Measurements from ENCODE around the gene PARD6B.
A peak's percentile ranks its signal among the peaks of the same experiment; 100 is the strongest.
"Not testable (repeated sequence)": the region's sequence is repeated elsewhere in the genome, so short reads cannot be mapped to it uniquely, and the experiment has no call there.

The PARD6B gene

DNA sequence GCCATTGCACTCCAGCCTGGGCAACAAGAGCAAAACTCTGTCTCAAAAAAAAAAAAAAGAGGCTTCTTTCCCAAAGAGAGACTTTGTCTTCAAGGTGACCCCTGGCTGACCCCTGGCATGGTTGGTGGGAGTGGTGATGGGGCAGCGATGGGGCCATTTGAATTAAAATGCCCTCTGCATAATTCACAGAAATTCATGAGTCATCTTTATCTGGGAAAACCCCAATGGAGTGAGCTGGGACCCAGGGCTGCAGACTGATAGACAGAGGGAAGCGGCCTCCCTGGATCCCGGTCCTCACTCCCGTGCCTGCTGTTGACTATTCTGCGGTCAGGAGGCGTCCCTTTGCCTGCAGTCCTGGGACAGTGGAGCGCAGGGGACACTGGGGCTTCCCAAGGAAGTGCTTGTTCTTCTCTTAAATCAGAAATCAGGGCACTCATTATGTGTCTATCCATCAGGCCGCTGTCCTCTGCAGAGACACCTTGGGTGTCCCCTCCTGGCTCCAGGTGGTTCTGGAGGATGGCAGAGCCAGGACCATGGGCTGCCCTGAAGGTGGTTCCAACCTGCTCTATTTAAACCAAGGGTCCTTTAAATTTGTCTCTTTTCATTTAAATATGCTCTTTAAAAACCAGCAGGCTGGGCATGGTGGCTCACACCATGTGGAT lies 40.2 kb downstream of the PARD6B start:
- DNase-seq (ENCODE audit: low read depth in 2 of 3, low spot score in 2 of 3), result not testable (repeated sequence)

DNA sequence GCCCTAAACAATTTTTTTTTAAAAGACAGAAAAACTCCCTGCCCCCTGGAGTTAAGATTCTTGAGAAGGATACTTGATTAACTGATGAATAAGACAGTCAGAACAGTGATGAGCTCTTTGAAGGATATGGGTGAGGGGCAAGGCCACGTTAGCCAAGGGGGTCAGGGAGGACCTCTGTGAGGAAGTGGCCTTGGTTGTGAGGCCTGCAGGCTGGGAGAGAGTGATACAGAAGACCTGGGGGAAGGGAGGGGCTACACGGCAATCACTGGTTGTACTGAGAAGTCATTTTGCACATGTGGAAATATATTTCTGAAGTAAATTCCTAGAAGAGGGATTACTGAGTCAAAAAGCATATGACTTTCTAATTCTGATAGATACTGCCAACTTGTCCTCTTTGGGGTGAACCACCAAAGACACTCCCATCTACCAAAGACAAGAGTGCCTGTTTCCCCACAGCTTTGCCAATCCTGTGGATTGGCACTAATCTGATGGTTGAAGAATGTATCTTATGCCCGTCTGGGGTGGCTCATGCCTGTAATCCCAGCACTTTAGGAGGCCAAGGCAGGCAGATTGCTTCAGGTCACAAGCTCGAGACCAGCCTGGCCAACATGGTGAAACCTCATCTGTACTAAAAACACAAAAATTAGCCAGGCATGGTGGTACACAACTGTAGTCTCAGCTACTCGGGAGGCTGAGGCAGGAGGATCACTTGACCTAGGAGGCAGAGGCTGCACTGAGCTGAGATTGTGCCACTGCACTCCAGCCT lies 41.2 kb downstream of the PARD6B start:
- DNase-seq (ENCODE audit: low read depth in 2 of 3, low spot score in 2 of 3), result no peak

DNA sequence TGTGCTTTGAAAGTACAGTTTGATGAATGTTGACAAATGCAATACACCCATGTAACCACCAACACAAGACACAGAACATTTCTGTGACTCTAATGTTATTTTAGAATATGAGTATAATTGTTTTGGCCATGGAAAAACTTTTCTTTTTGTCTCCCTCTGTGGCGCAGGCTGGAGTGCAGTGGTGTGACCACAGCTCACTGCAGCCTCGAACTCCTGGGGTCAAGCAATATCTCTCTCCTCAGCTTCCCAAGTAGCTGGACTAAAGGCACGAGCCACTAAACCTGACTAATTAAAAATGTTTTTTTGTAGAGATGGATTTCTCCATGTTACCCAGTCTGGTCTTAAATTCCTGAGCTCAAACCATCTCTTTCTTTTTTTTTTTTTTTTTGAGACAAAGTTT lies 43.1 kb downstream of the PARD6B start:
- no peak for DNase-seq (ENCODE audit: low read depth in 2 of 3, low spot score in 2 of 3)

DNA sequence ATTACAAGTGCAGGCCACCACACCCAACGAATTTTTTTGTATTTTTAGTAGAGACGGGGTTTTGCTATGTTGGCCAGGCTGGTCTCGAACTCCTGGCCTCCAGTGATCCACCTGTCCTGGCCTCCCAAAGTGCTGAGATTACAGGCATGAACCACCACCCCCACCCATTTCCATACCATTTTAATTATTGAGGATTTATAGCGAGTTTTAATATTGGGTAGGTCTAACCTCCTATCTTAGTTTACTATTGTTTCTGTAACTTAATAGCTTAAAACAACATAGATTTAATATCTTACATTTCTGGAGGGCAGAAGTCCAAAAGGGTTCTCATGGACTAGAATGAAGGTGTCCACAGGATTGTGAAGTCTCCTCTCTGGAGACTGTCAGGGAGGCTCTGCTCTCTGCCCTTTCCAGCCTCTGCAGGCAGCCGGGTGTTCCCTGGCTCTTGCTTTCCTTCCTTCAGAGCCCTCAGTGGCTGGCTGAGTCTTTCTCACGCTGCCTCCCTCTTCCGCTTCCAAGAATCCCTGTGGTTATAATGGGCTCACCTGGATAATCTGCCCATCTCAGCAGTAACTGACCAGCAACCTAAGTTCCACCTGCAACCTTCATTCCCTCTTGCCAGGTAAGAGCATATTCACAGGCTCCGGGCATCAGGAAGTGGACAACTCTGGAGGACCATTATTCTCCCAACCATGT lies 44.9 kb downstream of the PARD6B start:
- no peak for DNase-seq (ENCODE audit: low read depth in 2 of 3, low spot score in 2 of 3)

DNA sequence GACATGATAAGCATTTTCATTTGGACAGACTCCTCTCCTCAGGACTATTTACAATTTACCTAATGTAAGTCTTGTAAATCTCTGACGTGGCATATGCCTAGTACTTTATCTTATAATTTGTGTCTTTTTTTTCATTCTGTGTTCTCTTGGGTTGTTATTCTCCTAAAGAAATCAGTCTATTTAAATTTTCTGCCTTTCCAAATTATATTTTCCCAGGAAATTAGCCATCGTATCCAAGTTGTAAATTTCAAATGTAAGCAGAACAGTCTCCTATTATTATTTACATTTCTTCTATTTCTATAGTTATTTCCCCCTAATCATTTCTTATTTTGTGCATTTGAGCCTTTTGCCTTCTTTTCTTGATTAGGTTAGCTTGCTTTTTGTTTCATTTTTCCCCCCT lies 46.0 kb downstream of the PARD6B start:
- DNase-seq (ENCODE audit: low read depth in 2 of 3, low spot score in 2 of 3), result no peak

DNA sequence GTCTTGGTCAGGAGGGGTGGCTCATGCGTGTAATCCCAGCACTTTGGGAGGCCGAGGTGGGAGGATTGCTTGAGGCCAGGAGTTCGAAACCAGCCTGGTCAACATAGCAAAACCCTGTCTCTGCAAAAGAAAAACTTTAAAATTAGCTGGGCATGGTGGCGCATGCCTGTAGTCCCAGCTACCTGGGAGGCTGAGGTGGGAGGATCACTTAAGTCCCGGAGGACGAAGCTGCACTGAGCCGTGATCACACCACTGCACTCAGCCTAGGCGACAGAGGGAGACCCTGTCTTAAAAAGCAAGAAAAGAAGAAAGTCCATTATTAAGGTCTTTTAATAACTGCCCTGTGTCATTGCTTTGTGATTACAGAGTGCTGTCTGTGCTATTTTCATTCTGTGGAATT lies 47.6 kb downstream of the PARD6B start:
- not testable (repeated sequence) for DNase-seq (ENCODE audit: low read depth in 2 of 3, low spot score in 2 of 3)

DNA sequence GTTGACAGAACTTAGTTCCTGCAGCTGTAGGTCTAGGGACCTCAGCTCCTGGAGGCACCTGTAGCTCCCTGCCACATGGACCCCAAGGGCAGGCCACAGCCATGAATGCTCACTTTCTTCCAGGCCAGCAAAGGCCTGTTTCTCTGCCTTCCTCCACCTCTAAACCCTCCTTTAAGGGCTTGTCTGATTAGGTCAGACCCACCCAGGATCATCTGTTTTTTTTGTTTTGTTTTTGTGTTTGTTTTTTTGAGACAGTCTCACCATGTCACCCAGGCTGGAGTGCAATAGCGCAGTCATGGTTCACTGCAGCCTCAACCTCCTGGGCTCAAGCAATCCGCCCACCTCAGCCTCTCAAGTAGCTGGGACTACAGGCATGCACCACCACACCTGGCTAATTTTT lies 52.0 kb downstream of the PARD6B start:
- no peak for DNase-seq (ENCODE audit: low read depth in 2 of 3, low spot score in 2 of 3)

DNA sequence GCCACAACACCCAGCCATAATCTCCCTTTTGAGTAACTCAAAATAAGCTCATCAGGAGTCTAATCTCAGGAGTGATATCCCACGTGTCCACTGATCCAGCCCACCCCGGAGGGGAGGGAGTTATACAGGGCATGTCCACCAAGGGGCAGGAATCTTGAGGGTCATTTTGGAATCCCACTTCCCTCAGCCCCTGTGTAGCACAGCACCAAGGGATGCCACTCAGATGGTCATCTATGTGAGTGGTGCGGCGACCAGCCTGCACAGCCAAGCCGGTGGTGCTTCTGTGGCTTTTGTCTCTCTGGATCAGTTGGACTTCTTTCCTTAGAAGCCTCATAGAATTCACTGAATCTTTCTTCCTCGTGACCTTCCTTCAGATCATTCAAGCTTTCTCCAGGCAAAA lies 52.5 kb downstream of the PARD6B start:
- DNase-seq (ENCODE audit: low read depth in 2 of 3, low spot score in 2 of 3), result no peak

DNA sequence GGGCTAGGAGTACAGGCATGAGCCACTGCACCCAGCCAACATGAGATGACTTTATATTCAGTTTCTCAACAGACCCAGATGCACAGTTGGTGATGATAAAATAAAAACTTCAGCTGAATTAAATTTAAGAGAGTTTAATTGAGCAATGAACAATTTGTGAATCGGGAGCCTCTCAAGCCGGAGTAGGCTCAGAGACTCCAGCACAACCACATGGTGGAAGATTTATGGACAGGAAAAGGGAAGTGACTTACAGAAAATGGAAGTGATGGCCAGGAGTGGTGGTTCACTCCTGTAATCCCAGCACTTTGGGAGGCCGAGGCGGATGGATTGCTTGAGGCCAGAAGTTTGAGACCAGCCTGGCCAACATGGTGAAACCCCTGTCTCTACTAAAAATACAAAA lies 53.1 kb downstream of the PARD6B start:
- no peak for DNase-seq (ENCODE audit: low read depth in 2 of 3, low spot score in 2 of 3)

DNA sequence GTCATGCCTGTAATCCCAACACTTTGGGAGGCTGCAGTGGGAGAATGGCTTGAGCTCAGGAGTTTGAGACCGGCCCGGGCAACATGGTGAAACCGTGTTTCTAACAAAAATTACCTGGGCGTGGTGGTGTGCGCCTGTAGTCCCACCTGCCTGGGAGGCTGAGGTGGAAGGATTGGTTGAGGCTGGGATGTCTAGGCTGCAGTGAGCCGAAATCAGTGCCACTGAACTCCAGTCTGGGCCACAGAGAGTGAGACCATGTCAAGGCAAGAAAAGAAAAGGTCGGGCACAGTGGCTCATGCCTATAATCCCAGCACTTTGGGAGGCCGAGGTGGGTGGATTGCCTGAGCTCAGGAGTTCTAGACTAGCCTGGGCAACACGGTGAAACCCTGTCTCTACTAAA lies 55.3 kb downstream of the PARD6B start:
- DNase-seq (ENCODE audit: low read depth in 2 of 3, low spot score in 2 of 3), result no peak

DNA sequence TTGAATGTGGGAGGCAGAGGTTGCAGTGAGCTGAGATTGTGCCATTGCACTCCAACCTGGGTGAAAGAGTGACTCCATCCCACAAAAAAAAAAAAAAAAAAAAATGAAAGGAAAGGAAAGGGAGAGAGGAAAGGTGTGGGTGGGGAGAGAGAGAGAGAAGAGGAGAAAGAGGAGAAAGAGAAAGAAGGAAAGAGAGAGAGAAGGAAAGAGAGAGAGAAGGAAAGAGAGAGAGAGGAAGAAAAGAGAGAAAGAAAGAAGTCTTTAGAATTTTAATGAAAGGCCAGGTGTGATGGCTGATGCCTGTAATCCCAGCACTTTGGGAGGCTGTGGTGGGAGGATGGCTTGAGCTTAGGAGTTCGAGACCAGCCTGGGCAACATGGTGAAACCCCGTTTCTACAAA lies 55.8 kb downstream of the PARD6B start:
- no peak for DNase-seq (ENCODE audit: low read depth in 2 of 3, low spot score in 2 of 3)

DNA sequence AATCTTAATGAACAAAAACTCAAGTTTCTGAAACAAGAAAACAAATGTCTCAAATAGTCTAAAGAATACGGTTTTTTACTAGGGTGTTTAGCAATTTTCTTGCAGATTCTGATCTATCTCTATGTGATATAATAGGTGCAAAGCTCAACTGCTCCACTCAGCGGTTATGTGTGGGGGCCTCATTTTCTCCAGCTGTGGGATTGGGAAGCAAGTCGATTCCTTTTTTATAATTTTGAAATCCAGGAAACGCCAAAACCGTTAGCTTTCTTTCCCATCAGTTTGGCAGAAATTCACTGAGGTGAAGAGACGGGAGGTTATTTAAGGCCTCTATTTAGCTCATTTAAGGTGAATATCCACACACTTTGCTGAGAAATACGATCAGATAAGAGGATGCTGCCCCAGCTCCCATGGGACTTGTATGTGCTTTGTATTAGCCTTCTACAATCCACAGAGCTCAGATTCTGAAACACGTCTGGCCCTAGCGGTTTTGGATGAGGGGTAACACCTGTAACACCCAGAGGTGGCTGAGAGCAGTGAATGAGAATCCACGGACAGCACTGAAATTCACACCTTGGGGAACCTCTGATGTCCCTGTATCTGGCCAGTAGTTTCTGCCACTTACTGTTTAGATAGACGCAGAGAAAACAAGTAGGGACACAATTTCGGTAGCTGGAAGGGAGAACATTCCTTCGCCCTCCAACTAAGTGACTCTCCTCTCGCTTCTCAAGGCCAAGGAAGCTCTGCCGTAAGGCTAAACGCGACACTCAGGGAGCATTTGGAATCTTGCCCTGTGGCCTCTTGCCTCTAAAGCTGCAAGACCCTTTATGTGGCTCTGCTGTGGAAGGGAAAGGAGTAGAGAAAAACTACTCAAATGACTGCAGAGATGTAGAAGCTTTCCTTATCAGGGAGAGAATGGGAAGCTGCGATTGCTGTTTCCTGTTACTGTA lies 56.9 kb downstream of the PARD6B start:
- DNase-seq (ENCODE audit: low read depth in 2 of 3, low spot score in 2 of 3), result no peak

DNA sequence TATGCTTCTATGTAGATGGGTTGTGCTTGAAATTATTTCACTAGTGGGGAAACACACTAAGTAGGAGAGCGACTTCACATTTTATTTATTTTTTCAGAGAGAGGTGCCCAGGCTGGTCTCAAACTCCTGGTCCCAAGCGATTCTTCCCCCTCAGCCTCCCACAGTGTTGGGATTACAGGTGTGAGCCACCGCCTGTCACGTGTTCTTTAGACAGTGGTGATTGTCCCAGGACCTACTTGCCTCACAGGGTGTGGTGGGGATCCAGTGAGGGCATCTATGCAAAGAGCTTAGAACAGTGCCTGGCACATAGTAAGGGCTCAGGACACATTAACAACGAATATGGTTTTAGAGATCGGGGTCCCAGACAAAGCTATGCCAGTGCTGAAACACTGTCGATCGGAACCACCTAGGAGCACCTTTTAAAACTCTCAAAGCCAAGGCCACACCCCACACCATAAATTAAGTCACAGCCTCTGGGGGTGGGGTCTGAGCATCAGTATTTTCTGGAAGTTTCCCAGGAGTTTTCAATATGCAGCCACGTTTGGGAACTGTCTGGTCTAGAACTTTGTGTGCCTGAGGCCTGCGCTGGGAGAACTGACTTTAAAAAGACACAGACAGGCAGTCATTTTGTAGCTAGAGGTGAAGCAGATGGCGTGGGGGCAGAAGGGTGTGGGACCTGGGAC lies 58.7 kb downstream of the PARD6B start:
- DNase-seq (ENCODE audit: low read depth in 2 of 3, low spot score in 2 of 3), result no peak

DNA sequence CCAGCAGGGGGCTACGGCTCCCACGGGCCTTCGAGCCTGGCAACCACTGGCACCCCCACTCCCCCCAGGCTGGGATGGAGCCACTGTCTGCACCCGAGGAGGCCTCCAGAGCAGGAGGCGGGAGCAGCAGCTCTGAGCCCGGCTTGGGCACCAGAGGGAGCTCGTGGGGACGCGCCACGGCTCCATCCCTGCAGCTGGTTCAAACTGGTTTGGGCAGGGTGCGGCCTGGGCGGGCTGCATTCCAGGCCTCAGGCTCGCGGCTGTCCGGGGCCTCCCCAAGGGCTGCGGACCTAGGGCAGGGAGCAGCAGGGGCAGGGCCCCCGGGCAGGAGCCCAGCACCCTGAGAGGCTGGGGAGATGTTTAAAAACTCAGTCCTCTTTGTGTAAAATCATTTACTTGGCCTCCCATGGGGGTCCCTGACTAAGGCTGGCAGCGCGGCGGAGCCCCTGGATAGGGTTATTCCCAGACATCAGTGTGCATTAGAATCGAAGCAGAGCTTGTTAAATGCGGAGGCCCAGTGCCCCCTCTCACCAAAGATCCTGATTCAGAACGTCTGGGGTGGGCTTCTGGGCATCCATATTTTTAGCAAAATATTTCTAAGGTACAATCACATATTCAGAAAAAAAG lies 59.4 kb downstream of the PARD6B start:
- peak; percentile 57 to 69 (median 61) for DNase-seq (ENCODE audit: low read depth in 2 of 3, low spot score in 2 of 3)

DNA sequence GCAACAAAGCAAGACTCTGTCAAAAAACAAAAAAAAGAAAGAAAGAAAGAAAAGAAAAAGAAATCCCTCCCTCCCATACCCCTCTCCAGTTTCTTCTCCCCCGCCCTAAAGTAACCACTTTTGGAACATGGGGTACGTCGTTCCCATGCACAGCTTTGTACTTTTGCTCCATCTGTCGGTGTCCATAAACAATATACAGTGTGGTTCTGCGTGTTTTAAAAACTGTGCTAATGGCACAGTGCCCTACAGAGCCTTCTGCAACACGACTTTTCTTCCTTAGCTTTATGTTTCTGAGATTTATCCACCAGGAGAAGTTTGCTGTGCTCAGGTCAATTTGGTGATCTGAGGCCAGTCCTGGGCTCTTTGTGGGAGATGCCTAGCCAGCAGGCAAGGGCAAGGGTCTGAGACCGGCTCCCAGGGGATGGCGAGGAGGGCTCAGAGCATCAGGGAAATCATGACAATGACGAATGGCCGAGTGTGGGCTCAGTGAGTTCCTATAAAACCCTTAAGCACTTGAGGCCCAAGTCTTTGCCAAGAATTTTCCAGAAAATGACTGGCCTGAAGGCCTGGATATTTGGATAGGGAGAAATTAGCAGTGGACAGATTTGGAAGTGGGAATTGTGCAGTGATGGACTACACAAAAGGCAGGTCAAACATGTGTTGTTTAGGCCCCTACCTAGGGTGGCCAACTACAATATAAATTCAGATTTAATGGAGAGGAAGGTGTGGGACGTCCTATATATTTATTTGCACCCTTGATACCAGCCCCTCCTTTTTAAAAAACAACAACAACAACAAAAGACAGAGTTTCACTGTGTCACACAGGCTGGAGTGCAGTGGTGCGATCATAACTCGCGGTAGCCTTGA lies 61.6 kb downstream of the PARD6B start:
- no peak for DNase-seq (ENCODE audit: low read depth in 2 of 3, low spot score in 2 of 3)

DNA sequence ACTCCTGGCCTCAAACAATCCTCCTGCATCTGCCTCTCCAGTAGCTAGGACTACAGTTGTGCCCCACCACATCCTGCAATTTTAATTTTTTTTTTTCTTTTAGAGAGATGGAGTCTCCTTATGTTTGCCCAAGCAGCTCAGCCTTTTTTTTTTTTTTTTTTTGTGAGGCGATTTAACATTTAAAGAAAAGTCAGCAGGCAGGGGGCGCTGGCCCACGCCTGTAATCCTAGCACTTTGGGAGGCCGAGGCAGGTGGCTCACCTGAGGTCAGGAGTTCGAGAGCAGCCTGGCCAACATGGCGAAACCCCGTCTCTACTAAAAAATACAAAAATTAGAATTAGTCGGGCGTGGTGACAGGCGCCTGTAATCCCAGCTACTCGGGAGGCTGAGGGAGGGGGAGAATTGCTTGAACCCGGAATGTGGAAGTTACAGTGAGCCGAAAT lies 62.2 kb downstream of the PARD6B start:
- DNase-seq (ENCODE audit: low read depth in 2 of 3, low spot score in 2 of 3), result not testable (repeated sequence)

DNA sequence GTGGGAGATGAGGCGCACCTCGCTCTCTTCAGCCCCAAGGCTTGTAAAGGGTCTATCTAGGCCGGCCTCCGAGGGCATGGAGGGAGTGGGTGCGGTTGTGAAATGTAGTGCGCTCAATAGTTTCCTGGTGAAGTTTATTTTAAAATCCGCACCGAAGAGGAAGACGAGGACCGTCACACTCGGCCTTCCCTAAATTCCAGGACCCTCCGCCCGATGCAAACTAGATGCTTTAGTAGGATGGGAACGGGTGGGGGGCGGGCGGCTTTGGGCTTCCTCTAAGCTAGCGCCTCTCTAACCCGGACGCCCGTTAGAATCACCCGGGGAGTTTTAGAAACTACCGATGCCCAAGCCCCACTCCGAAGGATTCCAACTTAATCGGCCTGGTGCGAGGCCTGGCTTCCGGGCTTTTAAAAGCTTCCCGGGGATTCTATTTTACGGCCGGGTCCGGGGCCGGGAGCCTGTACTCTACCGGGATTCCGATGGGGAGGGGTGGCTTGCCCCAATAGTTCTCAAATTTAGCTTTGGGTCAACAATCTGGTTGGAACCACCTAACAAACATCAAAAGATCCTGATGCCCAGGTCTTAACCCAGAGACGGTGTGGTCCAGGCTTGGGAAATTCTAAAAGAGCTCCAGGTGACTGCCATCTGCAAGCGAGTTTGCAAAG lies 62.9 kb downstream of the PARD6B start:
- DNase-seq (ENCODE audit: low read depth in 2 of 3, low spot score in 2 of 3), result no peak

DNA sequence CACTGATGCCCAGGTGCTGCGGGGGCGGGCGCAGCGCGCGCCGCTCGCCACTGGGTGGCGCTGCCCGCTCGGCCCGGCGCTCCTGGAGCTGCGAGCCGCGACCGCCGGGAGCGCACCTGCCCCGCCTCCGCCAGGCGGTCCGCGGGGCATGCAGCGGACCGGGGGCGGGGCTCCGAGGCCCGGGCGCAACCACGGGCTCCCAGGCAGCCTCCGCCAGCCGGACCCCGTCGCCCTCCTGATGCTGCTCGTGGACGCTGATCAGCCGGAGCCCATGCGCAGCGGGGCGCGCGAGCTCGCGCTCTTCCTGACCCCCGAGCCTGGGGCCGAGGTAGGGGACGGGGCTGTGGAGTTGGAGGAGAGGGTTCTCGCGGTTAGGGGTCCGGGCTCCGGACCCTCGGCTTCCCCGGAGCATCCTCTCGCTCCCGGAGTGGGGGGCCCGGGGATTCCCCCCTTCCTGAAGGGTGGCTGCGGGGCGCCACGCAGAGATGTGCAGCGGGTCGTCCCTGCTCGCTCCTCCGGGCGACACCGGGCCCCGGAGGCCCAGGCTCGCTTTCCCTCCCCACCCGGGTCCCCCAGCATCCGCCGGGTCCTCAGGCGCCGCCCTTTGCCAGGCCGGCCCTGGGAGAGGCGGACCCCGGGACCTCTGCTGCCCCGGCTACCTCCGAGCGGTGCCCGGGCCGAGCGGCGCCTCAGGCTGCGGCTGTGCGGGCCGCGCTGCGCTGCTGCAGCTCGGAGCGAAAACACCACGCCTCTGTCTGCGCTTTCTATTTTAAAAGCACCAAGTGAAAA lies 63.7 kb downstream of the PARD6B start, which contains the start of gene BCAS4:
Gene BCAS4, plus strand, starts transcription at position 216 of the 789 bp plus-strand sequence. Its CDS starts 23 bp downstream, at position 239.
- DNase-seq (ENCODE audit: low read depth in 2 of 3, low spot score in 2 of 3), result peak; percentile 58 to 81 (median 63)
